GM21447 (cell line): ENCODE measurements around the gene OR5AN1.
"Not testable (repeated sequence)": the region's sequence is repeated elsewhere in the genome, so short reads cannot be mapped to it uniquely, and the experiment has no call there.

Source experiments
- ATAC-seq: cut with Tn5 transposase; IDR thresholded peaks from one replicate; pipeline ENCODE4 v1.9.1; 2021; ENCODE audit not compliant: unreplicated experiment

The OR5AN1 gene, protein sequence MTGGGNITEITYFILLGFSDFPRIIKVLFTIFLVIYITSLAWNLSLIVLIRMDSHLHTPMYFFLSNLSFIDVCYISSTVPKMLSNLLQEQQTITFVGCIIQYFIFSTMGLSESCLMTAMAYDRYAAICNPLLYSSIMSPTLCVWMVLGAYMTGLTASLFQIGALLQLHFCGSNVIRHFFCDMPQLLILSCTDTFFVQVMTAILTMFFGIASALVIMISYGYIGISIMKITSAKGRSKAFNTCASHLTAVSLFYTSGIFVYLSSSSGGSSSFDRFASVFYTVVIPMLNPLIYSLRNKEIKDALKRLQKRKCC

DNA sequence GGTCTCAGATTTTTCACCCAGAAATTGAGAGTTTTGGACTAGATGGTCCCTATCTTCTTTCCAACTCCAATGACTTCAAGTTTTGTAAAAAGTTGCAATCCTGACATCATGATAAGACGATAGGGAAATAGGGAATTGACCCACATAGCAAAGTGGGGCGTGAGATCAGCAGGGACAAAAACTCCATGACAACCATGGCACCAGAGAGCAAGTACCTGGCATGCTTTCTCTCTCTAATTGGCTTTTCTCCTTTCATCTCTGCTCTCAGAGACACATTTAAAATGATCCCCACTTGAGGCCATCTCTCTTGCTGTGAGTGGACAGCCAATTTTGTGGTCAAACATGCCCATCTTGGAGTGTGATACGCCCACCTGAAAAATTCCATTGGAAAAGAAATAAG lies at the start of gene OR5AN1:
Gene OR5AN1, plus strand, starts transcription at position 301 of the 400 bp plus-strand sequence. CDS start 5,564 bp downstream, outside the sequence.
- ATAC-seq = no peak

DNA sequence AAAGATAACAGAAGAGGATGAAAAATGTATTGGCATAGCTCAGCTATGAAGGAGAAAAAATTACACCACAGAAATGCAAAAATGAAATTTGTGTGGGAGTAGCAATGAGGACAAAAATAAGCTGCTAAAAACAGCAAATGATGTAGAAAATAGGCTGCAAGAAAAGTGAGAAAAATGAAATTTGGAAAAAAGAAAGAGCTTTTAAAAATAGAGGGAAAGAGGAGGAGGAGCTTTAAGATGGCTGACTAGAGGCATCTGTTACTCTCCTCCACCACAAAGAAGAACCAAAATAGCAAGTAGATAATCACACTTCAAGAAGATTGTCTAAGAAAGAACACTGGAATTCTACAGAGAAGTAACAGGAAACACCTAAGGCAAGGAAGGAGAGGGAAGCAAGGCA lies 23.7 kb upstream of the OR5AN1 start:
- no peak for ATAC-seq

DNA sequence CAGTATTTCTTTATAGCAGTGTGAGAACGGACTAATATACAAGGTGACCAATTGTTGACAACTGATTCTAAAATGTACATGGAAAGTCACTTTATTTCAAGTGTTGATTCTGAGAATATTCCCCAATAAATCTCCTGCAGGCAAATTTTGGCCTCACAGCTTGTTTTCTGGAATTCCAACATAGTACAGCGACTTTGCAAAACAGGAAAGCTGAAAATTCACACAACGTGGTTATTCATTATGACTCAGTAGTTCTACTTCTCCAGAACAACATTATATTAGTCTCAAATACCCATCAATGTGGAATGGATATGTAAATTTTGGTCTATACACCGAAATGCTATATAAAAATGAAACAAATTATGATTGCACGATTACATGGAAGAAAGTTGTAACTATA lies 22.5 kb upstream of the OR5AN1 start:
- ATAC-seq = no peak

DNA sequence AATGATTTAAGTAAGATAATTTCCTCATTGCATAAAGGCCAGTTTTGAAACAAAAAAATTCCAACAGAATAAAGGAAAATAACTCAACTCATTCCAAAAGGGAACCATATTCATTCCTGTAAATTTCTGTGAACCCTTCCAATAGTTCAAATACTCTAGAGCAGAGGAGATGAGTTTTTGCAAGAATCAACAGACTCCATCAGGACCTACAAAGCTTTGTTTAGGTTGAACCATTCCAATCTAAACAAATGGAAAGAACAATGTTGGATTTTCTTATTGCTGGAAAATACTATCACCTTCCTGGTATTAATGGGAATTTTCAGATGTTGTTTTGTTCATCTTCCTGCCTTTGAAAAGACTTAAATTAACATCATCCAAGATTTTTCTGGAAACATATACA lies 21.8 kb upstream of the OR5AN1 start:
- no peak for ATAC-seq

DNA sequence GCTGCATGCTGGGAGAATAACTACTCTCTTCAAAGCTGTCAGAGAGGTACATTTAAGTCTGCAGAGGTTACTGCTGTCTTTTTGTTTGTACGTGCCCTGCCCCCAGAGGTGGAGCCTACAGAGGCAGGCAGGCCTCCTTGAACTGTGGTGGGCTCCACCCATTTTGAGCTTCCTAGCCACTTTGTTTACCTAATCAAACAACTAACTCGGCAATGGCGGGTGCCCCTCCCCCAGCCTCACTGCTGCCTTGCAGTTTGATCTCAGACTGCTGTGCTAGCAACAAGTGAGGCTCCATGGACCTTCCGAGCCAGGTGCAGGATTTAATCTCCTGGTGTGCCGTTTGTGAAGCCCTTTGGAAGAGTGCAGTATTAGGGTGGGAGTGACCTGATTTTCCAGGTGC lies 9.0 kb upstream of the OR5AN1 start:
- not testable (repeated sequence) for ATAC-seq

DNA sequence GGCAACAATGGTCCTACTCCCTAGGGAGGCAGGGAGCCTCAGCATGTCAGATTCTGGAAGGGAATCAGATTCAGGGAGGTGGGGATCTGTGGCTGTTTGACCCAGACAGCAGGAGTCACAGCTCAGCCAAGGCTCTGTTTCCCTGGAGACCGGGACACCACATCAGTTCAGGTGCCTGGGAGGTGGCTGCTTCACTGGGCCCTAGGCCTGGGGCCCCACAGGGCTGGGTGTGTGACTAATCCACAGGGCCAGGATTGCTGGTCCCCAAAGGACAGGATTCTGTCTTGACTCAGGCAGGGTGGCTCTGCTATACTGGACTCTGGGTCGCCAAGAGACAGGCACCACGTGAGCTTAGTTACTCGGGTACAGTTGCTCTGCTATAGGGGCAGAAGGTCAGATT lies 3.5 kb upstream of the OR5AN1 start:
- no peak for ATAC-seq

DNA sequence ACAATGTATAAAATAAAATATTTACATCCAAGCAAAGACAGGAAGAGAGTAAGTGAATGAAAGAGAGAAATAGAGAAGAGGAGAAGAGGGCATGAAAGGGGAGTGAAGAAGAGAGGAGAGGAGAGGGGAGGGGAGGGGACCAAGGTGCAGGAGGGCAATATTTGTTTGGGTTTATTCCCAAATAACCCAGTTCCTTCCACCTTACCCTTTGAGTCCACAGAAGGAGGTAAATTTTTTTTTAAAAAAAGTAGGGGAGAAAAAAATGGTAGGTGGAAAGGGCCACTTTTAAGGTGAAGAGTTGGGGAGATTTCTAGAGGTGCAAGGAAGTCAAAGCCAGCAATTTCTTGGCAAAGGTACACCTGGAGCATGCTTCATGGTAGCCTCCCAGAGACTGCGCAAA lies 2.1 kb upstream of the OR5AN1 start:
- no peak for ATAC-seq

DNA sequence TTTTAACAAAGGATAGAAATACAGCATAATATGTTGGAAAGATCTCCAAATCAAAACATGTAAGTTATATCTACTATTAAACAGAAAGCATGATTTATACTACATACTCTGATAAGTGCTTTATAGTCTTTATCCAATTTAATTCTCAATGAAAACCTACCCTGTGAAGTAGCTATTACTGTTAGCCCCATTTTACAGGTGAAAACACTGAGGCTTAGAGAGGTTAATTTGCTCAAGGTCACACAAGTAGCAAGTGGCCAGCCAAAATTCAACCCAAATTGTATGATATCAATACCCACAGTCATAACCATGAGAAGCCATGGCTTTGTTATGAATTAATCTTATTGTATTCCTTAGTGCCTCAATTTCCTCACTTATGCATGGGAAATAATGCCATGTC lies 675 bp upstream of the OR5AN1 start:
- no peak for ATAC-seq

DNA sequence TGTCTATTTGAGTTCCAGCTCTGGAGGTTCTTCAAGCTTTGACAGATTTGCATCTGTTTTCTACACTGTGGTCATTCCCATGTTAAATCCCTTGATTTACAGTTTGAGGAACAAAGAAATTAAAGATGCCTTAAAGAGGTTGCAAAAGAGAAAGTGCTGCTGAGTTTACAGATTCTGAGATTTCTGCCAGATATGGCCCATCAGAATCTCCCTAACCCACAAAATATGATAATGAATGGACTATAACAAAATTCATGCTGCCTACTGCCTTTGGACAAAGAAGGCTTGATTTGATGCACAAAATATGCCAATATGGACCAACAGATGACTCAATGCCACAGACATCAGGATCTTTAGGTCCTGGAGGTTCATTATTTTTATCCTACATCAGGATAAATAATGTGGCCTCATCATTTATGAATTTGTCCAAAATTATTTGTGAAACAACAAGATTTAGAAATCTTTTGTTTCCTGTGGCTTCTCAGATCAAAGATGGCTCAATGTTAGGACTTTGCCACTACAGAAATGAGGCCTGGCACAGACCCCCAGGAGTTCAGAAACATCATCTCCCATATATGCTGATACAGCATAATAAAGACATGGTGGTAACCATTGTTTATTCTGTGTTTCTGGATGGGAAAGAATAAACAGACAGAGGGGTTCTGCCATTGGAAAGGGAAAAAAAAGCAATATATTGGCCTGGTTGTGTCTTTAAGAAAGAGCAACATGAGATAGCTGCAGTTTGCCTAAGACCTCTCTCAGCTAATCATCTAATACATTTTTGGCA lies 6.7 kb downstream of the OR5AN1 start:
- ATAC-seq = no peak

DNA sequence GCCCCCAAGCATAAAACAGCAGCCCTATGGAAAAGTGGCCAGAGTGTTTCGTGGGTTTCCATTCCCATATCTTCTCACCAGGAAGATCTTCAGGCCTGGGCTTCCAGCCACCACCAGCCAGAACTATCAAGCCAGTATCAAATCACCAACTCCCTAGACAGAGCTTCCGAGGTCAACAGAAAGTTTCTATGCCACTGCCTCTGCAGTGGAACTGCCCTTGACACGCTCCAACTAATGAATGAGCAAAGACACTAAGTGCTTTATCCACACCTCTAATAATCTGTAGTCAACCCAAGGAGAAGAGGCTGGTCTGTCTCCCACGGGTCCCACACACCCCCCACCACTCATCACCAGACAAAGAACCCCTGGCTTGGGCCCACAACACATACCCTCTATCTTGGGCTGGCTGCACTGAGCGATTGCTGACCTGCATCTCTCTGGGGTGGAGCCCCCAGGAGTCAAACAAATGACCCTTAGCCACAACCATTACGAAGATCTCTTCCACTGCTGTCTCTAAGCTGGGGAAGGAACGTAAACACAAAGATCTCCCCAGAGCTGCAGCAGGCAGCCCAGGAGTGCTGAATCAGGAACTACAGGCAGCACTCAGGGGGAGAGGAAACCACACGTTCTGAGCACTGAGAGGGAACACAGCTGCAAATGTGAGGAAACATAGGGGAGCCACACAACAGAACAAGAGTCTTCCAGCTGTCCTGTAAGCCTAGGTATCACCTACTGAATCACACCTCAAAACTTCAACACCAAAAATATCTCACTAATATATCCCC lies 9.7 kb downstream of the OR5AN1 start:
- ATAC-seq = no peak

DNA sequence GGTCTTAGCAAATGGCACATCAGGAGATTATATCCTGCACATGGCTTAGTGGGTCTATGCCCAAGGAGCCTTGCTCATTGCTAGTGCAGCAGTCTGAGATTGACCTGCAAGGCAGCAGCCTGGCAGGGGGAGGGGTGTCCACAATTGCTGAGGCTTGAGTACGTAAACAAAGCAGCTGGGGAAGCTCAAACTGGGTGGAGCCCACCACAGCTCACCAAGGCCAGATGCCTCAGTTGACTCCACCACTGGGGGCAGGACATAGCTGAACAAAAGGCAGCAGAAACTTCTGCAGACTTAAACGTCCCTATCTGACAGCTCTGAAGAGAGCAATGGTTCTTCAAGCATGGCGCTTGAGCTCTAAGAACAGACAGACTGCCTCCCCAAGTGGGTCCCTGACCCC lies 13.6 kb downstream of the OR5AN1 start:
- not testable (repeated sequence) for ATAC-seq

DNA sequence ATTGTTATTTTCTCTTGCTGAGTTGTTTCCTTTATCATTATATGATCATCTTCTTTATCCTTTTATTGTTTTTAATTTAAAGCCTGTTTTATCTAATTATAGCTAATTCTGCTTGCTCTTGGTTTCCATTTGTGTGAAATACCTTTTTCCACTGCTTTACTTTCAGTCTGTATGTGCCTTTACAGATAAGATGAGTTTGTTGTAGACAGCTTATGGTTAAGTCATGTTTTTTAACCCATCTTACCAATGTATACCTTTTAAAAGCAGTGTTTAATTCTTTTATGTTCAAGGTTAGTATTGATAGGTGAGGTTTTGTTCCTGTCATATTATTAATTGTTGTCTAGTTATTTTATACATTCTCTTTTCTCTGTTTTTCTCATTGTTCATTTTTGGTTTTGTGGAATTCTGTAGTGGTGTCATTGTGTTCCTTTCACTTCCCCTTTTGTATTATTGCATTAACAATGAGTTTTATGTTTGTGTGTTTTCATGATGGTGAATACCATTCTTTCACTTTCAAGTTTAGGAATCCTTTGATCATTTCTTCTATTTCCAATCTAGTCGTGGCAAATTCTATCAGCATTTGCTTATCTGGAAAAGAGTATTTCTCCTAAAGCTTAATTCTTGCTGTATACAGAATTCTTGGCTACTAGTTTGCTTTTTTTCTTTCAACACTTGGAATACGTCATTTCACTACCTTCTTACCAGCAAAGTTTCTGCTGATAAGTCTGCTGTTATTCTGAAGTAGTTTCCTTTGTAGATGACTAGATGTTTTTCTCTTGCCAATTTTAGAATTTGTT lies 21.8 kb downstream of the OR5AN1 start:
- ATAC-seq = peak; percentile 97

DNA sequence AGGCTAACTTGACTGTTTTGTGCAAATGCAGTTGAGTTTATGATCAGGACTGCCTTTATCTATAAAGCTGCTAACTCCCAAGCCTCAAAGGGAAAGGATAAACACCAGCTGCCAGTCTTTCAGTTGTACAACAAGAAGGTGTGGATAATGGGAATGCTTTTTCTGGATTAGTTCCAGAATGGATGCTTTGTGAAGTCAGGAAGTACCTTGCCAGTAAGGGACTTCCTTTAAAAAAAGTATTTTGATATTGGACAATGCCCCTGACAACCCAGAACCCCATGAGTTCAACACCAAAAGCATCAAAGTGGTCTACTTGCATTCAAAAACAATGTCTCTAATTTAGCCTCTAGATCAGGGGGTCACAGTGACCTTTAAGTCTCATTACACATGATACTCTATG lies 35.5 kb downstream of the OR5AN1 start:
- no peak for ATAC-seq

DNA sequence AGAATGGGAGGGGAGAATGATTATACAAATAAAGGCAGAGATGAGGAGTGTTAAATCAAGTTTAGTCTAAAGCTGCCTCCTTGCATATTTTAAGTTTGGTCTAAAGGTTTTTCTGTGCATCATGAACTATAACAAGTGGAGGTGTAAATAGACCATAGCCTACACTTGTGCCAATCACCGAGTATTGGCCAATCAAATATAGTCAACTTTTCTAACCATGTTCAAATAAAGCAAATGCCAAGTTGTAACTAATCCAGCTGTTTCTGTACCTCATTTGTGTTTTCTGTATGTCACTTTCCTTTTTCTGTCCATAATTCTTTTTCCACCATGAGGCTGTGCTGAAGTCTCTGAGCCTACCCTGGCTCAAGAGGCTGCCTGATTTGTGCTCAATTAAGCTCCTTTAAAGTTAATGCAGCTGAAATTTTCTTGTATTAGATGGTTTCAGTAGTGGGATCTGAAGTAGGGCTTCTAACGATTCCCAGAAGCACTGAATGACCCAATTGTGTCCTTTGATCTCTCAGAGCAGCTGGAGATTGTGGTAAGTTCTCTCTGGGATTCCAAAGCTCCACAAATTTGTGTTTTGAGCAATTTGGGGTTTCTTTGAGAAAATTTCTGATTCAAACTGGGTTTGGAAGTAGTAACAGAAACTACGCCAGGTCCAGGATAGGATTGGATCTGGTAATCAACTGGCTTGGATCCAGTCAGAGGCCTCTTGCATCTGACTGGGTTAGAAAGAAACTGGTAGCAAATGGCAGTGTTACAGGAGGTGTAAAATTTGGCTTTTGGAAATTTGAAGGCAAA lies 42.0 kb downstream of the OR5AN1 start:
- ATAC-seq = no peak

DNA sequence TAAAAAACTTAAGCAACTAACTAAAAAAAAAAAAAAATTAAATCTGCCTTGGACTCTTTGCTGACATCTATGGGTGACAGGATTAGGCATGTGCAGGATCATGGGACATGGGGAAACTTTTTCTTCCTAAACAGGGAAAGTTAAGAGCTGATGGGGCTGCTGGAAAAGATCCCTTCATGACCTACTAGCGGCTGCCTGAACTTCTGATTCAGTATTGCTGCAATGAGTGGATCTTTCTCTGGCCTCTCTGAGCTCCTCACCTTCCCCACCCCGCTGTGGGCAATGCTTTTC lies 42.5 kb downstream of the OR5AN1 start:
- ATAC-seq = no peak

DNA sequence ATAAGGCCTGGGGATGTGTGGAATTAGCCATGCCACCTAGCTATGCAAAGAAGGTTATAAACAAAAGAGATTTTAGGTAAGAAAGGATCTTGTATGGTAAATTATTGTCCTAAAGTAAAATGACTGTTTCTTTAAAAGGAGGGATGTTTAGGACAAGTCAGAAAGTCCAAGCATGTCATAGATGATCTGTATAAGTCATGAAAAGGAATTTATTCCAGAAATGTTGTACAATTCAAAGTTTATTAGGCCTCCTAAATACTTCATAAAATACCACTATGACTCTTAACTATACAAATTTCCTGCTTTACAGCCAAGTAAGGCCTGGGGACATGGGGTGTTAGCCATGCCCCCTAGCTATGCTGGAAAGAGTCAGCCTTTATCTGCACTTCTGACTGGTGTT lies 44.9 kb downstream of the OR5AN1 start:
- no peak for ATAC-seq

DNA sequence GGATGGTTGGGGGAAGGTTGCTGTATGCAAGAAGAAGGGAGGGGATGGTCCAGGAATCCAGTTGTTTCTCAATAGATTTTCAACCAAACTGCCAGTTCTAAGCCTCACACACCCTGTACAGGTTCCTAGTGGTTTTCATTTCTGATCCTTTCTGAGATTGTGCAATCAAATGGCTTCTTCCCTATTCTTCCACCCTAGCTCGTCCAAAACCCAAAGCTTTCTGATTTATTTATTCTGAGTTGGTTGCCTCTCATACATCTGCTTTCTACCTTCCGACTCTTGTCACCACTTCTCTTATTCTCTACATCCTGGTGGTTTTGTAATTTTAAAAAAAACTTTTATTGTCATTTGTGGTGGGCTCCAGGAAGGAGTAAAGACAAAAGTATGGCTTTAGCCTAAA lies 55.0 kb downstream of the OR5AN1 start:
- ATAC-seq = no peak

DNA sequence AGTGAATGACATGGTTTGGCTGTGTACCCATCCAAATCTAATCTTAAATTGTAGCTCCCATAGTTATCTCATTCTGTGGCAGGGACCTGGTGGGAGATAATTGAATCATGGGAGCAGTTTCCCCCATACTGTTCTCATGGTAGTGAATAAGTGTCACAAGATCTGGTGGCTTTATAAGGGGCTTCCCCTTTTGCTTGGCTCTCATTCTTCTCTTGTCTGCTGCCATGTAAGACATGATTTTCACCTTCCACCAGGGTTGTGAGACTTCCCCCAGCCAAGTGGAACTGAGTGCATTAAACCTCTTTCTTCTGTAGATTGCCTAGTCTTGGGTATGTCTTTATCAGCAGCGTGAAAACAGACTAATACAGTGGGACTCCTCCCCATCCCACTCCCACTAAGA lies 56.4 kb downstream of the OR5AN1 start:
- ATAC-seq = no peak

DNA sequence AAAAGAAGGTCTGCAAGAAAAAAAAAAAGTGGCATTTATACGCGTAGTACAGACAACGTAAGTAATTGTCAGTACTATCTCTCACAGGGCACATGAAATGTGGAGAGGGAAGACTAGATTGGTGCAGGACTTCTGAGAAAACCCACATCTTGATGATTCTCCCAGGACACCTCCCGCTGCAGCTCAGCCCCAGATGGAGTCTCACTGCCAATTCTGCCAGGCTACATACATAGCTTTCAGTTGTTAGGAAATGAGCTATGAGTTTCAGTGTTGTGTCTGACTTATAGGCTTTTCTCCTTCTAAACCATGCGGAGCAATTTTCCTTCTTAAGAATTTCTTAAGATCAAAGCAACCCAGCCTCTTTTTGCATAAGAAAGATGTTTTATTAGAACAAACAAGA lies 57.9 kb downstream of the OR5AN1 start:
- no peak for ATAC-seq

DNA sequence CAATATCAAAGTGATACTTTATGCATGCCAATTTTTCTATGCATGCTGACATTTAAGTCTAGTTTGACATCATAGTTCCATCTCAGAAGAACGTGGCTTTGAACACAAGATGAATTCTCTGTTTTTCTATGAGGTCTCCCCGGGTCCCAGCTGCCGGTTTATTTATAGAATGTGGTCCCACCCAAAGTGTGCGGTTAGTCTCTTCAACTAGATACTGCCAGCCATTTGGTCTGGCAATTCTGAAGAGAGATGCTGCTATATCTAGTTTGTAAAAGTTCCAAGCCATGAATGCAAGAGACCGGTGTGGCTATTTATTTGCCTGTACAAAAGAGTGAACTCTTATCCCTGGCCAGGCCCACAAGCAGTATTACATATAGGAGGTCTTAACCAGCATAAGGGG lies 58.3 kb downstream of the OR5AN1 start:
- no peak for ATAC-seq
